Ureter (tissue), 1 donor: ENCODE results near the gene TMCC1. TPM values are rescaled to one million over a fixed set of nuclear protein-coding genes. Genes with fewer than 3 reads are reported as not detected.
A peak's percentile ranks its signal among the peaks of the same experiment; 100 is the strongest.
"Not testable (repeated sequence)": the region's sequence is repeated elsewhere in the genome, so short reads cannot be mapped to it uniquely, and the experiment has no call there.

Source experiments
- DNase-seq: peaks from one replicate; pipeline ENCODE4 v3.0.0-alpha.2; 2020; ENCODE audit warnings: low spot score
- total RNA-seq: library from RNA; stranded (reverse); gene quantifications from one replicate; pipeline ENCODE4 v1.2.4, GENCODE V29; 2023
- donor health status: DM: yes; HTN: yes; CAD: no.

Gene TMCC1
- total RNA-seq, 1 donor from 2014 or later: 68.0 TPM

- DNase-seq: peak; percentile 65
These were observed 492 bp downstream of the TMCC1 start for GRCh38 chr3:129892857-129893580.

DNA sequence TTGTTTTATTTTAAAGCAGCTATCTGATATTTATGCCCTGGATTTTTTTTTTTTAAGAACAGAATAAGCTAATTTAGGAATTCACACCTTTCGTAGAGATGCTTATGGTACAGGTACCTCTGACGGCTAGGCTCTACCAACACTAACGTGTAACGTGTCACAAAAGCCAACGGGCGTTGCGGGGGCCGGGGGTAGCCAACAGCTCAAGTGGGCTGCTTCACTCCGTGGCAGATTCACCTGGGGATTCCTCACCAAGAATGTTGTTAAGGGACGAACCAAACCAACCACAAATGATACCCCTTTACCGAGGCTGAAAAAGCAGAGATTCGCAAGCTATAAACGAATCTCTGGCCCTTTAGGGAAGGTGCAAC, 1.0 kb downstream of the TMCC1 start:
- DNase-seq: no peak

DNA sequence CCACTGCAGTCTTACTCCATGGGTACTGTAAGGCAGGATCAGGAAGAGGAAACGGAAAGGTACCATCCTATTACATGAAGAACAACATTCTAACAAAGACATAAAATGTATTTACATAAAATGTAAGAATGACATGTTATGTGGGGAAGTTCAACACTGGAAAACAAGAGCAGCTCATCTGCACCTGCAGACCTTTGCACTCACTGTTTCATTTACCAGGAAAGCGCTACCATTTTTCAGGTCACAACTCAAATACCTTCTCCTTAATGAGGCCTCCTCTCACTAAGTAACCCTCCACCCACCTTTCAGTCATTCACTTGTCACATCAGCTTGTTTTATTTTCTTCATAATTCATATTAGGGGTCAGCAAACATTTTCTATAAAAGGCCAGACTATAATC, 2.6 kb downstream of the TMCC1 start:
- DNase-seq: no peak

- no peak for DNase-seq
These were observed 3.4 kb downstream of the TMCC1 start for GRCh38 chr3:129890125-129890524.

- no peak for DNase-seq
These were observed 4.7 kb downstream of the TMCC1 start for GRCh38 chr3:129888771-129889170.

DNA sequence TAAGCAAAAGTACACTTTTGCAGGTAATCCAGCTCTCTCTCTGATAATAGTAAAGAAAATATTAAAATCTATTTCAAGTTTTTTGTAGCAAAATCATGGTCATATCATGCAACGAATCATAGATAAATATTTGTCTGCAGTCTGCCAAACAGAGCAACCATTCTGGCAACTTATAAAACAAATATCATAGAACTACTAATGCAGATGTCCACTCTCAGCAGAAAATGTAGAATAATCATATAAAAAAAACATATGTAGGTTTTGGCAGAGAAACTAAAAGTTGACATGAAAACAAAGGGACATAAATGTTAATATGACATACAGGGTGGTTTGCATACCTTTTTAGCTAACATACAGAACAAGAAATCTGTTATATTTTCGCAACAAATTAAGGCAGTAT, 12.2 kb downstream of the TMCC1 start:
- no peak for DNase-seq

DNA sequence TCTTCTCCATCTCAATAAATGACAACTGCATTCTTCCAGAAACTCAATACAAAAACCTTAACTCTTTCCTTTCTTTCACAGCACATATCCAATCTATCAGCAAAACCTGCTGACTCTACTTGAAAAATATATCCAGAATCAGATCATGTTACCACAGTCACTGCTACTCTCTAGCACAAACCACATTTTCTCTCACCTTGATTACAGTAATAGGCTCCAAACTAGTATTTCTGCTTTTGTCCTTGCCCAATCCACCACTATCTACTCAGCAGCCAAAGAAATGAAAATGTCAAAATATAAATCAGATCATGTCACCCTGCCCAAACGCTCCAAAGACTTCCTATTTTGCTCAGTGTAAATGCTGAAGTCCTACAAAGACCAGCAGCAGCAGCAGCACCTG, 15.2 kb downstream of the TMCC1 start:
- DNase-seq: no peak

DNA sequence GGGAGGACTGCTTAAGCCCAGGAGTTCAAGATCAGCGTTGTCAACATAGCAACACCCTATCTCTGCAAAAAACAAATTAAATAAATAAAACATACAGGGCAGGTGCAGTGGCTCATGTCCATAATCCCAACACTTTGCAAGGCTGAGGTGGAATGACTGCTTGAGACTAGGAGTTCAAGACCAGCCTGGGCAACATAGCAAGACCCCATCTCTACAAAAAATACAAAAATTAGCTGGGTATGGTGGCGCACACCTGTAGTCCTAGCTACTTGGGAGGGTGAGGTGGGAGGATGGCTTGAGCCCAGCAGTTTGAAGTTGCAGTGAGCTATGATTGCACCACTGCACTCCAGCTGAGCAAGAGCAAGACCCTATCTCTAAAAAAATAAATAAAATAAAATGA, 19.0 kb downstream of the TMCC1 start:
- DNase-seq: not testable (repeated sequence)

DNA sequence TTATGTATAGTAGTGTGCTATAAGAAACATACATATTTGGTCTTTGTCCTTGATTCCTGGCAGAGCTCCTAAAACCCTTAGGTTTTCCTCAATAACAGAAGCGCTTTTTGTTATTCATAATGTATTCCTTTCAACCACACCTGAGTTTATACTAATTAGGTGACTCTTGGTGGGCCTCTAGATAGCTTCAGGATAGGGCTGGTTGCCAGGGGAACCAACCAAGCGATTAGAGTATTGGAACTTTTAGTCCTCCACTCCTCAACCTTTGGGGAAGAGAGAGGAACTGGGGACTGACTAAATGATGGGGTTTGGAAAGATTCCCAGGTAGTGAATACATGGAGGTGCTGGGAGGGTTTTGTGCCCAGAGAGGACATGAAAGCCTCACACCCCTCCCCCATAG, 24.6 kb downstream of the TMCC1 start:
- DNase-seq: no peak

GRCh38 chr3:129867506-129868124, 25.9 kb downstream of the TMCC1 start:
- DNase-seq: no peak

- no peak for DNase-seq
These were observed 27.7 kb downstream of the TMCC1 start for GRCh38 chr3:129865806-129866205.

GRCh38 chr3:129864519-129864918, 29.0 kb downstream of the TMCC1 start:
- DNase-seq: no peak

DNA sequence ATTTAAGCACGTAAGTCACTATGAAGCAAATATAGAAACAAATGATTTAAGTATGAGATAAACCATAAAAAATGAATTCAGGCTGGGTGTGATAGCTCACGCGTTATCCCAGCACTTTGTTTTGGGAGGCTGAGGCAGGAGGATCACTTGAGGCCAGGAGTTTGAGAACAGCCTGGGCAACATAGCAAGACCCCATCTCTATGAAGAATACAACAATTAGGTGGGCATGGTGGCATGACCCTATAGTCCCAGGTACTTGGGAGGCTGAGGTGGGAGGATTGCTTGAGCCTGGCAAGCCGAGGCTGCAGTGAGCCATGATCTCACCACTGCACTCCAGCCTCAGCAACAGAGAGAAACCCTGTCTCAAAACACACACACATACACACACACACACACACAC, 34.2 kb downstream of the TMCC1 start:
- DNase-seq: no peak

DNA sequence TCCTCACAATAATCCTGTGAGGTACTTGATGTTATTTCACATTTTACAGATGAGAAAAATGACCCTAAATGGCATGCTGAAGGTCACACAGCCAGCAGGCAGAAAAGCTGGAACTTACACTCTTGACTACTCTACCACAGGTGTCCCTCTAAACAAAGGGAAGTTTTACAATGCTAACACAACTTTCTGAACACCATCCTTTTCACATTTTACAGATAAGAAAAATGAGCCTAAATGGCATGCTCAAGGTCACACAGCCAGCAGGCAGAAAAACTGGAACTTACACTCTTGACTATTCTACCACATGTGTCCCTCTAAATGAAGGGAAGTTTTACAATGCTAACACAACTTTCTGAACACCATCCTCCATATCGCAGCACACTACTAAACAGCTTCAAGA, 35.6 kb downstream of the TMCC1 start:
- no peak for DNase-seq

DNA sequence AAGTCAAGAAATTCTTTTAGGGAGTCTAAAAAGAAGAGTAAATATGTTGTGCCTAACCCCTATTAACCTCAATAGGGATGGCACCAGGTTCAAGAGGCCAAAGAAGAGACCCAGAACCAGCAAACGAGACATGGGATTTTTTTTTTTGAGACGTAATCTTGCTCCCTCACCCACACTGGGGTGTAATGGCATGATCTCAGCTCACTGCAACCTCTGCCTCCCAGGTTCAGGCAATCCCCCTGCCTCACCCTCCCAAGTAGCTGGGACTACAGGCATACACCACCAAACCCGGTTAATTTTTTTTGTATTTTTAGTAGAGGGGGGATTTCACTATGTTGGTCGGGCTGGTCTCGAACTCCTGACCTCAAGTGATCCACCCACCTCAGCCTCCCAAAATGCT, 36.7 kb downstream of the TMCC1 start:
- not testable (repeated sequence) for DNase-seq

- no peak for DNase-seq
These were observed 37.6 kb downstream of the TMCC1 start for GRCh38 chr3:129855832-129856419.

DNA sequence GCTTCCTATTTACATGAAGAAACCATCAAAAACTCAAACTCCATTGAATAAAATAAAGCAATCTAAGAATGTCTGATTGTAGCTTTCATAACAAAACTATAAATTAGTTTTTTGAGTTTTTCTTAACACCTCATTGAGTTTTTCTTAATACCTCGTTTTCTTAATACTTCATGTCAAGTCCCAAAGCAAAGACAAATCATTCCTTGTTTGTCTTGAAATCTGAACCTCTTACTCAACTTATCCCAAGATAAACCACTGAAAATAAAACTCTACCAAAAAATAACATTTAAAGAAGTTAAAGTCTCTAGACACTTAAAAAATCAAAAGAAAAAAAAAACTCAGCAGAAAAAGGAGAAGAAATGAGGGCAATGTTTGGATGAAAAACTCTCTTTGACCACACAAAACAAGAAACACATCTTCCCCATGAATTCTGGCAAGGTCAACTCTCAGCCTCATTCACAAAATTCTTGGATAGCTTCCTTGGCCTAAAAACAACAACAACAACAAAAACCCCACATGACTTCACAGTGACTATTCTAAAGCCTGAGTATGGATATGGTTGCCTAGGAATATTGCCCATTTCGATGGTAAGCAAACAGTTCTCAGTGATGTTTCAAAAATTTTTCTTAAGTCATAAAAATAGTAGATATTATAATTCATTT, 38.2 kb downstream of the TMCC1 start:
- no peak for DNase-seq

- no peak for DNase-seq
These were observed 39.1 kb downstream of the TMCC1 start for GRCh38 chr3:129854460-129854859.

- DNase-seq: no peak
These were observed 47.6 kb downstream of the TMCC1 start for GRCh38 chr3:129845956-129846355.

DNA sequence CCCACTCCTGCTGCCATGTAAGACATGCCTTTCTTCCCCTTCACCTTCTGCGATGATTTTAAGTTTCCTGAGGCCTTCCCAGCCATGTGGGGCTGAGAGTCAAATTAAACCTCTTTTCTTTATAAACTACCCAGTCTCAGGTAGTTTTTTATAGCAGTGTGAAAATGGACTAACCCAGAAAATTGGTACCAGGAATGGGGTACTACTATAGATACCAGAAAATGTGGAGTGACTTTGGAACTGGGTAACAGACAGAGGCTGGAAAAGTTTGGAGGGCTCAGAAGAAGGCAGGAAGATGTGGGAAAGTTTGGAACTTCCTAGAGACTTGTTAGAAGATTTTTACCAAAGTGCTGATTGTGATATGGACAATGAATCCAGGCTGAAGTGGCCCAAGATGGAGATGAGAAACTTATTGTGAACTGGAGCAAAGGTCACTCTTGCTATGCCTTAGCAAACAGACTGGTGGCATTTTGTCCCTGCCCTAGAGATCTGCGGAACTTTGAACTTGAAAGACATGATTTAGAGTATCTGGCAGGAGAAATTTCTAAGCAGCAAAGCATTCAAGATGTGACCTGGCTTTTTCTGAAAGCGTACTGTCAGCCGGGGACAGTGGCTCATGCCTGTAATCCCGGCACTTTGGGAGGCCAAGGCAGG, 52.7 kb downstream of the TMCC1 start:
- no peak for DNase-seq

DNA sequence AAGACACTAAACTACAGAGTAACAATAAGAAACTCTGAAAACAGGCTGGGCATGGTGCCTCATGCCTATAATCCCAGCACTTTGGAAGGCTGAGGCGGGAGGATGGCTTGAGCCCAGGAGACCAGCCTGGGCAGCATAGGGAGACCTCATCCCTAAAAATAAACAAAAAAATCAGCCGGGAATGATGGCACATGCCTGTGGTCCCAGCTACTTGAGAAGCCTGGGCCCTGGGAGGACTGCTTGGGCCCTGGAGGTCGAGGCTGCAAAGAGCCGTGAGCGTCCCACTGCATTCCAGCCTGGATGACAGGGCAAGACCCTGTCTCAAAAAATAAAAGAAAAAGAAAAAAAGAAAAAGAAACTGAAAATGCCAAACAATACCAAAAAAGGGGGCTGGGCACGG, 55.4 kb downstream of the TMCC1 start:
- DNase-seq: no peak

DNA sequence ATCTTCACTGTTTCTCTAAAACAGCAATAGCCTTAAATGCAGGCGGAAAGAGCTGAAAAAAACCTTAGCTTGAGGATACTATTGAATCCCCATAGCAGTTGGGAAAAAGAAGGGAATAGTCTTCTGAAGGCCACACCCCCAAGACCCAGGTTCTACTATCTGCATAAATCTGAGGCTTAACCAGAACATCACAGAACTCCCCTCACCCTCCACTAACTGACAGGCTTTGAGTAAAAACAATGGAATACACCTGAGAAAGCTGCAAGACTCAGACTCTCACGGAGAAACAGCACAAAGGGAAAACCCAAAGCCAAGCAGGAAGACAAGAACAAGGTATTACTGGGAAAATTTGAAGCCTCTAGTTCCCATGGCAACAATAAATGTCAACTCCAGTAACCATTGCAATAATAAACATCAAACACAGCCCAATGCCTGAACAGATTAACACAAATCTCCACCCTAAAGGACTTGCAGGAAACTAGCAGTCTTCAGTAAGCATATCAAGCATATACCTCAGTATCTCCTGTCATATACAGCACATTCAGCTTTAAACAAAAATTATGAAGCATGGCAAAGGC, 56.4 kb downstream of the TMCC1 start:
- DNase-seq: no peak
